Parietal lobe (tissue), 2 donors: ENCODE data around the gene MAGI1. TPM values are rescaled to one million over a fixed set of nuclear protein-coding genes. Genes with fewer than 3 reads are reported as not detected.

ENCODE experiments used
- small RNA-seq: library from RNA; depleted of rRNA; stranded (forward); fragments of <200 nt; gene quantifications from one replicate; pipeline ENCODE3, GENCODE V24; 2014; ENCODE audit warnings: low replicate concordance
- total RNA-seq: library from RNA; depleted of rRNA; stranded (reverse); fragments of >200 nt; gene quantifications from one replicate; pipeline ENCODE4 v1.2.3, GENCODE V29; 2014

Gene MAGI1
- total RNA-seq, result 103 TPM

GRCh38 chr3:66038726-66039589 is at the start of gene MAGI1:
Gene MAGI1, minus strand, starts transcription at chr3:66038918. Its CDS starts 610 bp downstream, at chr3:66038308.

Small RNAs within 50 kb of the gene (small RNA-seq; reads per million reads assigned to genes)
- not detected for gene RF00019

Other genes starting within 250 kb of the MAGI1 start
- 16.6 TPM for gene SLC25A26, start 182.1 kb upstream of the MAGI1 start, total RNA-seq